TTC549 (cell line): ENCODE data around the gene ADARB2.

Experiments used
- FAIRE-seq: peaks from 2 replicates; lab custom pipeline; 2012; peaks lifted over from hg19 to GRCh38; lab: Jason Lieb, UNC

Gene ADARB2

GRCh38 chr10:1521741-1522140, 215.6 kb downstream of the ADARB2 start:
- FAIRE-seq, result no peak

DNA sequence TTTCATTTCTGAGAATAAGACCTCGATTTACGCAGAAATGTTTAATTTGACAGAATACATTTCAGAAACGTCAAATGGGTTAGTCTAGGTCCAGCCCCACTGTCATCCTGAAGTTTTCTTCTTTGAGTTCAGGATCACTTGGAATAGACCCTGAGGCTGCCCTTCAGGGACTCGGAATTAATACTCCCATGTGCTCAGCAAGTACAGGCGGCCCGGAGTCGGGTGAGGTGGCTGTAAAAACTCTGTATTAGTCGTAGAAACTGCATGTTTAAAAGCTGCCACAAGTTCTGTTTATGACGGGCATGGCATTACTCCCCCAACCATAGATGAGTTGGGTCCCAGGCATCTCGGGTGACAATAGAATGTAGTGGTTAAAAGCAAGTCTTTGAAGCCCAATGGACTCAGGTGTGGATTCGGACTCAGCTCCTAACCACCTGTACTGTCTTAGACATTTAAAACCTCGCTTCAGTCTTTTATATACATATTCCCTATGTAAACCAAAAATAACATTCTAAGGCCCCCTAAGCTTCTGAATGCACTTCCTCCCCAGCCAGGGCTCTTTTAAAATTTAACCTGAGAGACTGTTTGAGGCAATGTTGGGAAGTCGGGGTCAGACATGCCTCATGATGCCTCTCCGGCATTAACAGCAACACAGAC, 216.3 kb downstream of the ADARB2 start:
- no peak for FAIRE-seq

- no peak for FAIRE-seq
Observed at GRCh38 chr10:1519391-1519790, 217.9 kb downstream of the ADARB2 start.

DNA sequence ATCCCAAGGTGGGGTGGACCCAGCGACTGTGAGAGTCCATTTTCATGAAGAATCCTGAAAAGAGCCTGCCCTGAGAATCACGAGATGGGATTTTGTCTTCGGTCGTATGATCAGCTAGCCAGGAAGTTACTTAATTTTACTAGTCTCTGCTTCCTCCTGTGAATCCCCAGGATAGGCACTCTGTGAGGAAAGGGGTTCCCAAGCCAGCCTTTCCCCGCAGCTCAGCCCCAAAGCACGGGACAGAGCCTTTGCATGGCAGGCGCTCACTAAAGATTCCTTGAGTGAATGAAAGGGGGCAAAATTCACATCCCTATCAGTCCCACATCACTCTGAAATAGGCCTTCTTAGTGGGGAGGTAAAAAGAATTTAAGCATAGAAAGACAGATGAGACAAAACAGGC, 219.6 kb downstream of the ADARB2 start:
- no peak for FAIRE-seq

DNA sequence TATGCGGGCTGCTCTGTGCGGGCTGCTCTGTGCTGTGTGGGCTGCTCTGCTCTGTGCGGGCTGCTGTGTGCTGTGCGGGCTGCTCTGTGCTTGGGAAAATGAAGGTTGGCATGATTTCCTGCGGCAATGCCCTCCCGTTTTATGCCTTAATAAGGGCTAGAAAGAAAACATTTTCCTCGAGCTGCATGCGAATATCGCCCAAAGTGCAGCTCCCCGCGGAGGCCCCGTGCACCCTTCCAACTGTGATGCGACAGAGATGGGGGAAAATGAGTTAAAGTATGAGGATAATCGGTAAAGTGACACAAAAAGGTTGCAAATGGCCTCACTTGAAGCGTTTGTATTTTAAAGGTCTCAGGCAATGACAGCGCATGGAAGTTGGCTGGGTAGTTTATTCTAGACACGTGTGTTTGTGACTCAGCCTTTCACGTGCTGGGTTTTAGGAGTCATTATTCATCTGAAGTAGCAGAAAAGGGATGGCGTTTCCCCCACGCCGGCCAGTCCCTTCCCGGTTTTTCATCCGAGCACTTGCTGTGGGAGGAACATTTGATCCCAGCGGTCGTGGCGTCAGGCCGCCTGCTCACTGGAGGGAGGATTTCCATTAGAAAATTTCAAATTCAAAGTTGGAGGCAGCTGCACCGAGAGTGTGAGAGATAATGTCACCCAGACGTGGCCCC, 220.7 kb downstream of the ADARB2 start:
- FAIRE-seq, result no peak

DNA sequence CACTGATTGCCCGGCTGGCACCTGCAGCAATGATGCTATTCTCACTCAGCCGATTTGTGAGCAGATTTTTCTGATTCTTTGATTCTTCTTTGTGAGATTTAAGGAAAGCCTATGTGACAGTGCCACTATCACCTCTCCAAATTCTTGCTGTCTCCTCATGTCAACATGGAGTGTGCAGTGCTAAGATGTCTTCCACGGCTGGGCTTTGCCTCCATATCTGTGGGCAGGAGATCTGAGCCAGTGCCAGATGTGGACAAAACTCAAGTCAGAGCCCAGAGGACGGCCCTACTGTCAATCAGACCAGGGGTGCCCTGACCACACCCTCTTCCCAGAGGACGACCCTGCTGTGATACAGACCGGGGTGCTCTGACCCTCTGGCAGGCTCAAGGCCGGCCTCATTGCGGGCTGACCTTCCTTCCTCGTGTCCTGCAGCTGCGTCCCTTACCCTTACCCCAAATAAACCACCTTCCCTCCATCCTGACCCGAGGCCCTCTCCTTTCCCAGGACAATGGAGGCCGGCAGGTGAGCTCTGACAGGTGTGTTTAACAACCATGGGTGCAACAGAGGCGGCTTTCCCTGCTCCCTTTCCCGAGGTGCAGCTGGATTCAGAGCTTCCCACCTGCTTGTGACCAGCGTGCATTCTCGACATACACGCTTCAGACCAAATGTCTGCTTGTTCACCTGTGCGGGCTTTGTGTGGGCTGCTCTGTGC, 221.4 kb downstream of the ADARB2 start:
- no peak for FAIRE-seq

DNA sequence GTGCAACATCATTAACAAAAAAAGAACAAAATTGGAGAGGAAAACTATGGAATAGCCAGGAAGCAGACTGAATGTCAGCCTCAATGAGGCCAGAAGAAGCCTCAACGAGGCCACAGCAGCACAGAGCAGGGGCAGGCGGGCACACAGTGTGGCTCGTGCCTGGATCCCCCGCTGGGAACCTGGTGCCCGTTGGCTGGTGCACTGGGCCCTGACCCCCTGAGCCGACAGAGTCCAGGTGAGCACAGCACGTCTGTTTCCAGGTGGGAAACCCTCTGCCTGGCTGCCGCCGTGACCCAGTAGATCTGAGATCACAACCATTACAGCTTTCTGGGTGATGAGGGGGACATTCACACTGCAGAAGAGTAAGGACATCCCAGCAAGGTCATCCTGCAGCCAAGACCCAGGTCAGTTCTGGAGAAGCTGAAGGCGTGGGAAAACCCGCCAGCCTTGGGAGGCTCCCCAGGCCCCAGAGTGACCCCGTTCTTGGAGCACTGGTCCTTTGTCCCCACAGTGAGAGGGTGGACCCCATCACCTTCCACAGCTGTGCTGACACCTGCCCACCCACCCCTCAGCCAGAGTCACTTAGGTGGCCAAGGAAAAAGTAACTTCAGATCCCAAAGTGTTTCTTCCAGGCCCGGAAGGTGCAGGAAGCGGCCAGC, 222.1 kb downstream of the ADARB2 start:
- no peak for FAIRE-seq

DNA sequence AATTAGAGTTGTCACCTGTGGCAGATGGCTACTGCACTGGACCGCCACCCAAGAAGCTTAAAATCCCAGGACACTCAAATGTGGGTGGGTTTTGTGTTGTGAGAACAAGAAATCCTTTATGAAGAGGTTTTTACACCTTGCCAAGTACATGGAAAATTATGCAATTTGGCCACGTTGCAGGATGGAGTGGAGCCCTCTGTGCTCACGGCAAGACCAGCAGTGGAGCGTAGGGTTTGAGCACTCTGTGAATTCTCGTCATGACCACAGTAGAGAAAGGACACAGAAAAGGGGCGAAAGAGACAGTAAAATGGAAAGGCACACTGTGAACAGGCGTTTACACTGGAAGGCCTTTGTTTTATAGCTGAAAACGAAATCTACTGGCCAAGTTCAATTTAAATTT, 222.6 kb downstream of the ADARB2 start:
- FAIRE-seq, result no peak

GRCh38 chr10:1513221-1513620, 224.1 kb downstream of the ADARB2 start:
- FAIRE-seq, result no peak

GRCh38 chr10:1509011-1509530, 228.3 kb downstream of the ADARB2 start:
- no peak for FAIRE-seq

- FAIRE-seq, result no peak
Observed at GRCh38 chr10:1508096-1508495, 229.2 kb downstream of the ADARB2 start.

DNA sequence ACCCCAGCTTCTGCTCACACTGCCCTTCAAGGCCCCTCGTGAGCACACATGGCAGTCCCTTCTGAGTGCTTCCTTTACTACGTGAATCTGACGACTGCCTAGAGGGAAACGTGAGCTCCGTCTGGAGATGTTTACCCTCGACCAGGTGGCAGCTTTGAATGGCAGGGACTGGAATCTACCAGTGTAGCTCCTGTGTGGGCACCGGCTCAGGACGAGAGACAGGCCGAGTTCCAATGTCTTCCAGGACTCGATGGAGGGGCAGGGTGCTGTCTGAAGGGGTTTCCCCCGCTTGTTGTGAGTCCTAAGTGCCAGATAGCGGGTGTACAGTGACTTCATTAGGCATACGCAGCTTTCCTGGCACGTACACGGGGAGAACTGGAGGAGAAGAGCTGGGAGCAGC, 229.9 kb downstream of the ADARB2 start:
- FAIRE-seq, result no peak

- FAIRE-seq, result no peak
Observed at GRCh38 chr10:1504940-1505339, 232.4 kb downstream of the ADARB2 start.

DNA sequence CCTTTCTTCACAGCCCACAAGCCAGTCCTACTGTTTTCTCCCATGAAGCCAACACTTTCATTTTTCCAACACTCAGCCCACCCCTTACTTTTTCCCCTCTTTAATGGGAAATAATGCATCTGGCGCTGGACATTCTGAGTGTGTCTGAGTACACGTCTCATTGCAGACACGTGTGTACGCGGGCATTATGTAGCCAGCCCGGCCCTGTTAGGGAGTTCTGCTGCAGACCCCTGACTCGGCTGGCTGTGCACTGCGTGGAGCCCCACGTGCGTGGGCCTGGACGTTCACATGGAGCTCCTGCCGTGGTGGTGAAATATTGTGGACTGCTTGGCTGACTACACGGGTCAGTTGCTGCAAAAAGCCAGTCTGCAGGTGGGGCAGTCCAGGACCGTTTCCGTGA, 233.0 kb downstream of the ADARB2 start:
- FAIRE-seq, result no peak

DNA sequence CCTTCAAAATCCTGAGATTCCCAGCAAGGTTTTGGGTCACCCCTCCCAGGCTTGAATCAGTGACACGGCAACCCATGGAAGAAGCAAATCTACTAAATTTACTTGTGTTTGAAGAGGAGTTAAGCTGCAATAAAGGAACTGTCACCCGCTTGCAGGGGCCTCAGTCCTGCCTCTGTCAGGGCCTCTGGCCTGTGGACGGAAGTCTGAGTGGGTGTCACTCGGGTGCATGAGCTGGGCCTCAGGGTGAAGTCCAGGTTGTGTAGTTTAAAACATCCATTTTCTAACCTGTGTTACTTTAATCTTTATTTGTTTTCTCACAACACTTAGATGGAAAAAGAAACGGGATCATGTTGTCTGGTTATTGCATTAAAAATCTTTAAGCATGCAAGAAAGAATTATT, 234.9 kb downstream of the ADARB2 start:
- FAIRE-seq, result no peak

DNA sequence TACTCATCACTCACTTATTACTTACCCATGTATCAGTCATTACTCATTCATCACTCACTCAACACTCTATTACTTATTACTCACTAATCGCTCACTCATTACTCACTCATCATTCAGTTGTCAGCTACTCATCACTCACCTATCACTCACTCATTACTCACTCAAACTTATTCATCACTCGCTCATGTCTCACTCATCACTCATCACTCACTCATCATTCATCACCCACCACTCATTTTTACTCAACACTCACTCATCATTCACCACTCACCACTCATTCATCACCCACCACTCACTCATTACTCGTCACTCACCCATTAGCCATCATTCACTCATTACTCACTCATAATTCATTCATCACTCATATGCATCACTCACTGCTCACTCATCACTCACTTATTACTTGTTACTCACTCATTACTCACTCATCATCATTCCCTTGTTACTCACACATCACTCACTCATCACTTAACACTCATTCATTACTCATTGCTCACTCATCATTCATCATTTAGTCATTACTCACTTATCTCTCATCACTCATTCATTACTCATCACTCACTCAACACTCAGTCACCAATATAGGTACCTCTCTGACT, 237.9 kb downstream of the ADARB2 start:
- no peak for FAIRE-seq

- FAIRE-seq, result no peak
Observed at GRCh38 chr10:1498746-1499358, 238.5 kb downstream of the ADARB2 start.

GRCh38 chr10:1495915-1496517, 241.3 kb downstream of the ADARB2 start:
- no peak for FAIRE-seq

DNA sequence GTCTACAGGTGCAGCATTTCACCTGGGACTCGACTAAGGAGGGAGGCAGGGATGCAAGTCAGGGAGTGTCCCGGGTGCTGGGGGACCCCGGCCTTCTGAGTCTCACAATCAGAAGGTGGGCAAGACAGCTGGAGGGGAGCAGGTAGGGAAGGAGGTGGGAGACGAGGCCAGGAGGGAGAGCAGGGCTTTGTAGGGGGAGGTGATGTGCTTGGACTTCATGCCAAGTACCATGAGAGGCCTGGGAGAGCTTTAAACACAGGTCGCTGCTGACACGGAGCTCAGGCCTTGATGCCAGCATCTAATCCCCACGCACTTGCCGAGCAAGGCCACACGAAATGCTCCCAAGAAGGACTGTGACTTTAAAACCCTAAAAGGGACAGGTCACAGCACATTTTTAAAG, 244.7 kb downstream of the ADARB2 start:
- FAIRE-seq, result no peak

DNA sequence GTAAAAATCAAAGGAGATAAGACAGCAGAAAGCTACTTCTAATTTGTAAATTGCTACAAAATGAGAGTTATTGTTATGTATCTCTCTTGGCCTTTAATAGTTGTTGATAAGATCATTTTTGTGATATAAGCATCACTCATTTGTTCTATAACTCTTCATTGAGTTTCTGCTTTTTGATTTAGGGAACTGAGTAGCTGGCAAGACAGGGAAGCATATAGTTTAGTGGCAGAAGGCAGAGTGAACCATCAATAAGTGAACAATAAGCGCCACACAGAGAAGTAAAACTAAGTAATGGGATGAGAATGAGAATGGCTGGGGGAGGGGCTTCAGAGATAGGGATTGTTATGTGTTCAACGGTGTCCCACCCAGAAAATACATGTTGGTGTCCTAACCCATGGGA, 245.4 kb downstream of the ADARB2 start:
- FAIRE-seq, result no peak

GRCh38 chr10:1489801-1490200, 247.5 kb downstream of the ADARB2 start:
- no peak for FAIRE-seq
